Dermis microvascular lymphatic vessel endothelial cell (primary cell): ENCODE results near the gene PITX1. TPM values are rescaled to one million over a fixed set of nuclear protein-coding genes. Genes with fewer than 3 reads are reported as not detected.

Experiments
- DNase-seq, 2 donors: peaks; one replicate each; pipeline versions ENCODE4 v3.0.0 to v3.0.0-alpha.2; 2010; ENCODE audit warnings: low read depth in 2 of 2
- total RNA-seq: library from RNA; depleted of rRNA; stranded (reverse); fragments of >200 nt; gene quantifications from 2 replicates; pipeline ENCODE4 v1.2.1, GENCODE V29; 2014

Gene PITX1
- total RNA-seq, 1 donor from 2014 or later: not detected

DNA sequence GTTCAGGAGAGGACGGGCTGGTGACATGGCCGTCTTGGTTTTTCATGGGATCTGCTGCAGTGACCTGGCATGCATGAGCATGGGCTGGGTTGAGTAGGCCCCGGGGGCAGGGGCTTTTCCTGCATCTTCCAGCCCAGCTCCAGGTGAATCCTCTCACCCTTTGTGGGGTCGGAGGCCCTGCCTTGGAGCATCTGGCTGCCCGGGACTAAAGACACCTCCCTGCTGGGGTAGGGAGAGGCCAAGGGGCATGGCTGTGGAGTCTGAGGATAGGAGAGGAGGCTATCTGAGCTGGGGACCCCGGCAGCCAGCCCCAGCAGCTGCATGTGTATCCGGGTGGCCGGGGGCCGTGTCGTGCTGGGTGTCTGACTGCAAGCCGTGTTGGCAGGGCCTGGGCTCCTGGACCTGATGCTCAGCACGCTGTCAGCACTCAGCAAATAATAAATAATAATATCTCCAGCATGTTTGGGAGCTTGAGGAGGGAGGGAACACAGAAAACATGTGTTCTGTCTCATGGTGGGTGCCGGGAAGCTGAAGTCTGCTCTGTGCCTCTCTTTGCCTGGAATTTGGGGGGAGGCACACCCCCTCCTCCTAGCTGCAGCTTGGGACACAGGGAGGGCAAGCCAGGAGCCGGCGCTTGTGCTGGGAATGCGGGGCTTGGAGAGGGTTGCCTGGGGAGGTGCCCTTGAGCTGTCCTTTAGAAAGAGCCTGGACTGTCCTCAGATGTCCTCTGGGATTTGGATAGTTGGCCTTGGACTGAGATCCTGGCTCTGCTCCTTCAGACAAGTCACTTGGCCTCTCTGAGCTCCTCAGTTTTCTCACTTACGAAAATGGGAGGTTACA lies 28.4 kb upstream of the PITX1 start:
- DNase-seq: no peak

DNA sequence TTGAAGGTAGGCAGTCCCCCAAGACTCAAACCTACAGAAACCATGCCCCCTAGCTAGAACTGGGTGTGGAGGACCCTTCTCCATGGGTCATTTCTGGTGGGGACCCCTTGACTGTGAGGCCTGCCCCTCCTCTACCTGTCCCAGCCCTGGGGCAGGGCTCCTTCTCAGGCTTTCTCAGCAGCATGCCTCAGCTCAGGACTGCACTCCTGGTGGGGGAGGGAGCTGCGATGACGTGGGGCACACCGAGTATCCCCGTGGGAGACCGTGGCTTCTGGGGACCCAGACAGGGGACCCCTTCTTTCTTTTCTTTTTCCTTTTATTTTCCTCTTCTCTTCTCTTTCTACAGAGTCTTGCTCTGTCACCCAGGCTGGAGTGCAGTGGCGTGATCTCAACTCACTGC lies 27.0 kb upstream of the PITX1 start:
- no peak for DNase-seq

DNA sequence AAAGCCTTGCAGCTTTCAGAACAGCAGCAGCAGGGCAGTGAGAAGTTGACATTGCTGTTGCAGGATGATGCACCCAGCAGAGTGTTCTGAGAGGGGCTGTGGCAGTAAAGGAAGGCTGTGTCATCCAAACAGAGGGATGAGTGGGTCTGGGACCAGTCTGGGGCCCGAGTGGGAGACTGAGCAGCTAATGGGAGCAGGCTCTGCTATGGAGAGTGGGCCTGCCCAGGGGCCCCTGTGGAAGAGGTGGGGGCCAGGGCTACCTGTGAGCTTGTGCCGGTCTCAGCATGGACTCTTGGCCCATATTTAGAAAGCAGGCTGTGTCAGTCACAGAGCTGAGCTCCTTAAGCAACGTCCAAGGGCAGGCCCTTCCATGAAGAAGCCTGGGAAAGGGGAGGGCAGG lies 26.0 kb upstream of the PITX1 start:
- no peak for DNase-seq

DNA sequence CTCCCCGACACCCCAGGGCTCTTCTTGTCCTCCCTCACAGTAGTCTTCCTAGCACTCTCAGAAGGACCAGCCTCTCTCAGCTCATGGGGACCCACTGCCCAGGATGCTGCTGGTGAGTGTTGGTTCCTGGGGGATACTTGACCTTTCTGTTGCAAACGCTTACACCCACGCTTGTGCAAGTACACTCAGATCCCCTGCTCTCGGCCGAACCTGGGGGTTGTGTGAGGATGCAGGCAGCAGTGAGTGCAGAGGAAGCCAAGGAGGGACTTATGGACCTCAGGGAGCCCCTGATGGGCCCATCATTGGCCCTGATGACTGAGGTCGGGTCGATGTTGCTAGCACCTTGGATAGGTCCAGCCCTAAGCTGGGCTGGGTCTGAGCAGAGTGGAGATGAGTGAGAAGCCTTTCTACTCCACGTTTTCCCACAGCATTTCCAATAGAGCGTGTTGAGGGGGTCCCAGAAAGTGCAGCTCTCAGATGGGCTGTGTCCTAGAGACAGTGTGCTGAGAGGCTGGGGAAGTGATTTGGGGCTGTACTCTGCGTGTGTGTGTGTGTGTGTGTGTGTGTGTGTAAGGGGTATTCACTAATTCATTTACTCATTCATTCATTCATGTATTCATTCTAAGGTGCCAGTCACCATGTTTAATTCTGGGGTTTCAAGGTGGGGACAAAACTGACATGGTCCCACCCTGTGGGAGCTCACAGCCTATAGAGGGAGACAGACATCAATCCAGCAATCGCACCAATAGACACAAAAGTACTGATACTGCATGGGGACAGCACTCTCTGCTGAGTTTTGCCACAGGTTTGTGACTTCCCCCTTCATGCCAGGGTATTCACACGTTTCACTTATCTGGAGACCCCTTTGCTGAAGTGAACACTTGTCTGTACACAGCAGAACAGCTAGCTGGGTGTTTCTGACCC lies 25.2 kb upstream of the PITX1 start:
- DNase-seq: no peak

DNA sequence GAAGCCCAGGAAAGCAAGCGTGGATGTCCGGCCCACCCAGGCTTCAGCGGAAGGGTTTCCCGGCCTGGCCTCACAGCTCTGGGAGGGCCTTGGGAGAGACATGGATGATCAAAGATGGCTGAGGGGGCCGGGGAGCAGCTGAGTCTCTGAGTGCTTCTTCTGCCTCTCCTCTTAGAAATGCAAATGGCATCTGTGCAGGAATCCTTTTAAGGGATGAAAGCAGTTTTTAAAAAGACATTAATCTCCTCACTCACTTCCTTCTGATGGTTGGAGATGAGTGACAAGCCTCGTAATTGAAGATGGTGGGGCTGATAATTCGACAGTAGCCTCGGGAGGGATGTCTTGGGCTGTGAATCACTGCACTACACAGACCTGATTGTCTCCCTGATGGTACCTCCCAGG lies 24.3 kb upstream of the PITX1 start:
- no peak for DNase-seq

DNA sequence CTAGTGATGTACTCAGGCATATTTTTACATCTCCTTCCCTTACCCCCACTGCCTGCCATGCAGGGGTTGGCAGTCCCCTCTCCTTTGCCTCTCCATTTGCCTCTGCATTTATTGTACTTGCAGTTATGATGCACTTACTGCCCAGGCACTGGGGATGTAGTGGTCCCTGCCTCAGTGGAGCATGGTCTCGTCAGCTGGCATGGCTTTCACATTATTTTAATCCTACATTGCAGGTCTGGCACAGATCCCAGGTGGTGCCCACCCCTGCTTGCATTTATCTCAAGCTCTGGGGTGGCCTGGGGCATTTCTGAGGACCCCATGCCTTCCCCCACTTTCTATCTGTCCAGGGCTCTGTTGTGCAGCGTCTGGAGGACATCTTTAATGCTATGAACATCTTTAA lies 23.2 kb upstream of the PITX1 start:
- DNase-seq: no peak

DNA sequence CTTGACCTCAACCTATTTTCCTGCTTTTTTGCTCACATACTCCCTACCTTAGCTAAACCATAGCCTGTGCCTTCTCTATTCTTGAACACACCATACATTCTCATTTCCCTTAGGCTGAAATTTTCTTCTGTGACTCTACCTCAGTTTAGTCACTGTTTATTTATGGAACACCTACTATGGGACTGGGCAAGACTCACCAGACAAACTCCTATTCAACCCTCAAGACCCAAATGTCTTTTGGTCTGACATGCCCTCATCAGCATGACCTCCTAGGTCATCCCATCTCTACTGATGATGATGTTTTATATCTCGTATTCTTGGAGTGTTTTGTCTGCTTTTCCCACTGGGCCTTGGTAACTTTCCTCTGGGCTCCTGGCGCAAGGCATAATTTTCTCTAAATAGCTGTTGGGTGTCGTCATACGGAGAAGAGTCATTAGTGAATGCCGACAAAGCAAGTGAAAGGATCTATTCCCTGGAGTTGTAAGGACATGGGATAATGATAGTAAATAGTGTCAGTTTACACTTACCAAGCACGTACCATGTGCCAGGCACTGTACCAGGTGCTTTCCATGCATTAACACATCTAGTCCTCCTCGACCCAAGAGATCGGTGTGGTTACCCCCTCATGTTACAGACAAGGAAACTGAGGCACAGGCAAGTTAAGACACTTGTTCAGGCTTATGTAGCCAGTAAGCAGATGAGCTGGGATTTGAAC lies 22.4 kb upstream of the PITX1 start:
- DNase-seq: no peak

DNA sequence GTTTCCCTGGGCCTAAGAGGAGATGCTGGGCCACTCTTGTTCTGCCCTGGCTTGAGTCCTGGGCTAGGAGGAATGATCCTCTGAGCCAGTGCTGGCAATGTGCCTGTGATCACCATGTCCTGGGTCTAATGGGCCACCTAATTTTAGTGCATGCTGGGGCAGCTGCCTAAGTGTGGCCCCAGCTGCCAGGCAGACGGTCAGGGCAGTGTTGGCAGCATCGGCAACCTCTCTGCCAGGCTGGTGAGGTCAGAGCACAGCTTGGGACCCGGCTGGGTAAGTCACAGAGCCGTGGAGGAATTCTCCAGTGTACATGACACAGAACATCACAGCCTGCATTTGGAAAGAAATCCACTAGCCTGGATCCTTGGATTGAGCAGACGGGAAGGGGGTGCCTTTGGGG lies 21.4 kb upstream of the PITX1 start:
- no peak for DNase-seq

DNA sequence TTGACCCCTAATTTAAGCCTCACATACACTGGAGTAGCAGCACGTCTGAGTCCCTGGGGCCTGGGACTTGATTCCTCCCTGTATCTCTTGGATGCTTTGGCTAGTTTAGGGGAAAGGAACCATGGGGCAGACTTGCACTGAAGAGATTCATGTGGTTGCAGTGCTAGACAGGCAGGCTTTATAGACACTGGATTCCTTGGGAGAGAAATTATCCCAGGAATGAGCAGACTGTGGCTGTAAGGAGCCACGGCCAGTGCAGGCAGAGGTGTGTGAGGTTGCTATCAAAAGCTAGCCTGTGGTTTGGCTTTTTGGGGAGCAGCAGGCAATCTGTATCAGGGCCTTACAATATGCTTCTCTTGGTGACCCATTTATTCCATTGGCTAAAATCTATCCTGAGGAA lies 20.5 kb upstream of the PITX1 start:
- no peak for DNase-seq

DNA sequence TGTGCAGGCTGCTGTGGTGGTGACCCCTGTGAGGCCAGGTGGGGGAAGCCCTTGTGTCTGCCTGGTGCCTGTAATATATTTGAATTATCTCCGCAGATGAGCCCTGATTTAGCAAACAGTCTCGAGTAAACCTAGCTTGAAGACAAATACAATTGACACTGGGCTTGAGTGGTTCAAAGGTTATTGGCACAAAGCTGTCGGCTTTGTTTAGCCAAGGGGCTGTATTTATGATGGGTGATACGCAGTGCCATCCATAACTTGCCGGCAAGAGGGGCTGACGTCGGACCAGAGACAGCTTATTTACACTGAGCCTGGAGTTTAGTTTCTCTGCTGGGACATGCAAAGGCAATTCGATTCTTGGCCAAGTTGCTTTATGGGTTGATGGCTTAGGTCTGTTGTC lies 20.0 kb upstream of the PITX1 start:
- DNase-seq: no peak

DNA sequence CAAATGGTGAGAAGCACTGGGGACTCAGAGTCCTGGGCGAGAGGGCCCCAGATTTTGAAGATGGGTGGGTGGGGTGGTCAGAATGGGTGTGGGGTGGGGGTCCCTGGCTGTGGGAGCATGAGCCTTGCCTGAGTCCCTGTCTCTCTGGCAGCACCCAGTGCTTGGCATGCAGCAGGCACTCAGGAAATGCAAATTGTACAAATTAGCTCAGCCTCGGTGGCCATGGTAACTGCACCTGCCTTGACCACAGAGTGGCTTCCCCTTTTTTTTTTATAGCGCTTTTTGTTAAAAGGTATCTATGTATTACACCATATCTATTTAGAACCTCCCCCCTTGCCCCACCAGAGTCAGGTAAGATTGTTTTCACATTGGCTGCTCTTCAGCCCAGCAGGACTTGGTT lies 19.2 kb upstream of the PITX1 start:
- DNase-seq: no peak

DNA sequence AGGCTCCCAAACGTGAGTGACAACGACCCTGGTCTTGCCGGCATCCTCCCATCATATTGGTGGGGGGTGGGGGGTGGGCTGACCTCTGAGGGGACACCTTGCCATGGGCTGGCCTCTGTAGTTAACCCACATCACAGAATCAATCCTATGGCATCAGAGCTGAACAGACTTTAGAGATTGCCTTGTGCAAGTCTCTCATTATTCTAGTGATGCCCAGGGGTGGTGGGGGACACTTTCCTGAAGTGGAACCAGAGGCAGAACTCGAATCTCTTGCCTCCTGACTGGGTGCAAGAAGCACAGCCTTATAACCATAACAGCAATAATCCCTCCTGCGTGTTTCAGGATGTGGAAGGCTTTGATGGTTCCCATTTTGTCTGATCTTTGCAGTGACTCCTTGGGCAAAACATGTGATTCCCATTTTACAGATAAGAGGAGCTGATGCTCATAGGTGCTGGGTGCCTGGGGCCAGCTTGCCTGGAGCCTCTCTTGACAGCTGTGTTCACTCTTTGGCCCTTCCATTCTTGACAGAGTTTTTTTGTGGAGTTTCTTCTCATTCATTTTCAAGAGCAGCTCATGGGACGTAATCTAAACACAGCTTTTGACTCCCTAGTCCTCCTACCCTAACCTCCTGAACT lies 18.6 kb upstream of the PITX1 start:
- no peak for DNase-seq

DNA sequence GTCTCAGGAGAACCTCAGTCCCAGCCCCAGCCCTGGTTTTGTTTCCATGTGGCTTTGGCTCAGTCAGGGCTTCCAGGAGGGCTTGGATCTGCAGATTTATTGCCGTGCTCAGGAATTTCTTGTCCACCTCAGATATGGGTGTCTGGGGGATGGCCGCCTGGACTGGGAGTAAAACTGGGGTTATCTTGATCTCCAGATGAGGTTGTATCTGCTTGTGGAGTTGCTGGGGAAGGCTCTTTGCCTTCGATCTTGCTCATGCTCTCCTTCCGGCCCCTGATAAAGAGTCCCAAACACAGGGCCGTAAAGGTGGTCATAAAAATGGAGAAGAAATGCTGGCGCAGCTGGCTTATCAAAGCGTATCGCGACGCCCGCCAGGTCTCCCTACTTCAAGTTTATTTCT lies 17.8 kb upstream of the PITX1 start:
- DNase-seq: no peak

DNA sequence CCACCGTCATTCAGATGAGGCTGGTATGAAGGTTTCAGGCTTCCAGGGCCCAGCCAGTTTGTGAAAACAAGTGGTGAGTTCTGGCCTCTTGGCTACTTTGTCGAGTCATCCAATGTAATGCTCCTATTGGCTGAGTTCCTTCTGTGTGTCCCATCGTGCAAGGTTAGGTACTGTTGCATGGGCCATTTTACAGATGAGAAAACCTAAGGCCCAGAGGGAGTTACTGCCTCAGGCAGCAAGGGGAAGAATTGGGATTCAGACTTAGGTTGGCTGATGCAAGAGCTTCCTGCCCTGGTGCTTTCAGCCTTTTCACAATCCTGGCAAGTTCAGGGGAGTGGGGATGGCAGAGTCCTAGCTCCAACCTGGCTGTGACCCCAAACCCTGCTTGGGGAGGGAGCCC lies 17.4 kb upstream of the PITX1 start:
- DNase-seq: no peak

DNA sequence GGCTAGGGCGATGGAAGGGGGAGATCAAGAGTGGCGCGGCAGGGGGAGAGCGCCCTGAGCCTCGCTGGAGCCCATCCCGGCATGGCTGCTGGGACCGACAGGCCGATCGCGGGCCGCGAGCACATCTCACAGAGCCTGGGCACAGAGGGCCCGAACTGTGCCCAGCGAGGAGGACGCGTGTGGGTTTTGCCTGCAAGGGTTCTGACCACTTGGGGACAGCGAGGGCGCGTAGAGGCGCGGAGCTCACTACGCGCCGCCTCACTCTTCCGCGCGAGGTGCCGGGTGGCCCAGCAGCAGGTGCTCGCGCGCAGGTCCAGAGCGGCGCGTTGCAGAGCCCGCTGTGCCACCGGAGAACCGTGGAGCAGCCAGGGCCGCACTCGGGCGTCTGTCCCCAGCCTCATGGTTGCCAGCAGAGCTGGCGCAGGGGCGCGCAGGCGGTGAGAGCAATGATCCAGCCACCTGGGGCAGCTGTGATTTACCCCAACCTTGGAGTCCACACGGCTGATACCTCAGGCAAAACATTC lies 16.3 kb upstream of the PITX1 start:
- DNase-seq: no peak

DNA sequence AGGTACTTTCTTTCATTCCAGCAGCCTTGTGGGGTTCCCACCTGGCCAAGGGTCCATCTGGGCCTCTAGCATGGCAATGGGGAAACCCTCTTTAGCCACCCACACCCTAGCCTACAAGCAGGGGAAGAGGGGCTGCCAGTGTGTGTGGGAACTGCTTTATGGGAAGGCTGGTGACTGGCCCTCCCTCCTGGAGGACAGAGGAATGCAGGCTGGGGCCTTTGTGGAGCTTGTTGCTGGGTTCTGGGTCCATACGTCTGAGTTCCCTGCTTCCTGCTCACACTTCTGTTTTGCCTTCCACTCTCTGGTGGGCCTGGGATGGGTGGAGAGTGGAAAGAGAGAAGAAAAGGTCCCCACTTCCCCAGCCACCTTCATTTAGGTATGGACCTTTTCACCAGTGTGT lies 14.9 kb upstream of the PITX1 start:
- DNase-seq: no peak

DNA sequence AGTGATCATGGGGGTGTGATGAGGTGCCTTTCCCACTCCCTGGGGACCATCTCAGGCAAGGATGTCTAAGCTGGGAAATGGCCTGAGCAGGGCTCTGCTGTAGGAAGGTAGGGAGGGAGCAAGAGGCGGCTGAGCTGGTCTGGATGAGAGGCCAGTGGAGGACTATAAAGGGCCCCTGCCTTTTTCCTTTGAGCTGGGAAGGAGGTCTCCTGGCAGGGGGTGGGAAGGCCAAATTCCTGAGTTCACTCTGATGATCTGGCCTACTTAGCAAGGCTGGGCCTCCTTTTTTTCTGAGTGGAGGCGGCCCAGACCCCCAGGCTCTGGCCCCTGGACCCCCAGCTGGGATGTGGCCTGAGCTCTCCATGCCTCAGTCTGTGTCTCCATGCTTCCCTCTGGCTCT lies 14.3 kb upstream of the PITX1 start:
- DNase-seq: no peak

DNA sequence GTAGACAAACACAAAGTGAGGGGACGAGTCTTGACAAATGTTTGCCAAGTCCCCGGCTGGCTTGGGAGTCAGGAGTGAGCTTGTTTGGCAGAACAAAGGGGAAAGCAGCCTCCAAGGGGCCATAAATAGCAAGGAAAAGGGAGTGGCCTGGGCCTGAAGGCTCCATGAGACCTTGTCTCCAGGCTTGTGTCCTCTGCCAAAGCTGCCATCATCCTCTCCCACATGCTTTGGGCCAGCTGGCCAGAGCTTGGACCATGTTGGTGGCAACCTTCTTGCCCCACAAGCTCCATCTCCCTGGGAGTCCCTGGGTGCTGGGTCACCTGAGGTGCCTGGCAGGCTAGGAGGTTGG lies 13.3 kb upstream of the PITX1 start:
- no peak for DNase-seq

DNA sequence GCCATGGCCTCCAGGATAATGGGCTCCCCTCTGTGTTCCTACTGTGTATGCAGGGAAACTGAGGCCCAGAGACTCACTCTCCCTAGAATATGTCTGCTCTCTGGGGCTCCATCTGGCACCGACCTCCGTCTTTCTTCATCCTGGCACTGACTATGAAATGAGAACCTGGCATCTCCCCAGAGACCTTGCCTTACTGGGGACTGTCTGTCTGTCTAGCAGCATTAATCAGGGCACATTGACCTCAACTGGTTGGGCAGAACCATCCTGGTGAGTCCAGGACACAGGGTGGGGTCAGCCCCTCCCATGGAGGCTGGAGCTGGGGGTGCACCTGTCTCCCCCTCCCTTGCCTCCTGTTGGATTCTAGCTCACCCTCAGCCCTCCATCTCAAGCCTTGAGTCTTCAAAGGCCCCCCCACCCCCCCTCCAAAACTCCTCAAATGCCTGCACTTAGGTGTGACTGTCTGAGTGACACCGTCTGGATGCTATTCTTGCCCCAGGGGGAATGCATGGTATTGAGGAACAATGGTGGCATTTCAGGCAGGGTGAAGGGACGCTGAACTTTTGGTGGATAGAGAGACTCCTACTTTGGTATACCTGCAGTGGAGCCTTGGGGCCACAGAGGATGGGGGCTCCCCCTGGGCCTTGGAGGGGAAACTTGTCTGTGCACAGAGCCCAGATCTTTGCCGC lies 12.8 kb upstream of the PITX1 start:
- no peak for DNase-seq

DNA sequence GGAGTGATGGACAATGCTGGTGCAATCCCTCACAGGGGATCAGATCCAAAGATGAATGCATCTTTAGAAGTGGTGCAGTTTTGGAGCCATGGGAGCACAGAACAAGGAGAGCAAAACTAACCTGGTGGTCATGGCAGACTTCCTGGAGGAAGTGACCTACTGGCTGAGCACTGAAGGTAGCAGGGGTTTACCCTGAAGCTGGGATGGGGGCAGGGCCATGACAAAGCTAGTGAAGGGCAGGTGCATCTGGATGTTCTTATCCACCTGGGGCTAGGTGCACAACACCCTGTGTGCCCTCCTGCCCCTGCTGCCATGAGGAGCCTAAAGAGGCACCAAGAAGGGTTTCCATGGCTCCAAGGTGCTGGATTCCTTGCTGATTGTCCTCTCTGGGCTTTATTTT lies 11.5 kb upstream of the PITX1 start:
- no peak for DNase-seq

DNA sequence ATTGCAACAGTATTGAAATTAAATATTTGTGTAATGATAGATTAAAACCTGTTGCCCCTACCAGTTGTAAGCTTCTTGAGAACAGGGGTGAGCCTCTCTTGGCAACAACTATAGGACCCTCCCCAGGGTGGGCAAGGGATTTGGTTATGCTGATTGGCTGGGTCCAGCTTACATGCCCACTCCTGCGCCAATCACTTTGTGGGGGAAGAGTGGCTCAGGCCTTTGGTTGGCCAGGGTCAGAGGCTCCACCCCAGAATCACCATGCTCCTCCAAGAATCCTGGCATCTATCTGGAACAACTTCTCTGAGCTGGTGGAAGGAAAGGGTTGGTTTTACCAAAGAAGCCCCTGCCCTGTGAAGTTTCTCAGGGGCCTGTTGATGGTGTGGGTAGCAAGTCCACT lies 8.6 kb upstream of the PITX1 start:
- DNase-seq: no peak
